SJSA1 (cell line): ENCODE data around the gene CACNA2D3. TPM values are rescaled to one million over a fixed set of nuclear protein-coding genes. Genes with fewer than 3 reads are reported as not detected.
A peak's percentile ranks its signal among the peaks of the same experiment; 100 is the strongest.

ENCODE experiments used
- DNase-seq, 2 experiments: peaks; one replicate each; pipeline ENCODE4 v3.0.0-alpha.2; 2015 to 2020; ENCODE audit warnings: low spot score in 2 of 2, low read depth in 1 of 2
- H3K27ac ChIP-seq: fragments of 250-450 bp; sonication (Bioruptor Pico); 2 replicates; pipeline ENCODE4 v1.5.1; 2020; ENCODE audit warnings: mild to moderate bottlenecking, moderate library complexity
- H3K27me3 ChIP-seq: fragments of 250-450 bp; sonication (Bioruptor Pico); replicated peaks from 2 replicates; pipeline ENCODE4 v1.5.1; 2020; ENCODE audit warnings: mild to moderate bottlenecking, moderate library complexity
- H3K36me3 ChIP-seq: fragments of 250-450 bp; sonication (Bioruptor Pico); 2 replicates; pipeline ENCODE4 v1.5.1; 2020; ENCODE audit warnings: mild to moderate bottlenecking
- H3K4me1 ChIP-seq: fragments of 250-450 bp; sonication (Bioruptor Pico); replicated peaks from 2 replicates; pipeline ENCODE4 v1.6.1; 2021; ENCODE audit warnings: mild to moderate bottlenecking
- H3K4me3 ChIP-seq: fragments of 250-450 bp; sonication (Bioruptor Pico); 2 replicates; pipeline ENCODE4 v1.5.1; 2020; ENCODE audit warnings: mild to moderate bottlenecking
- H3K9me3 ChIP-seq: fragments of 250-450 bp; sonication (Bioruptor Pico); replicated peaks from 2 replicates; pipeline ENCODE4 v1.5.1; 2020; ENCODE audit warnings: mild to moderate bottlenecking
- total RNA-seq: library from RNA; depleted of rRNA; stranded (reverse); fragments of >200 nt; shearing (Covaris generic); gene quantifications from 2 replicates; pipeline ENCODE4 v1.2.3, GENCODE V29; 2014

The CACNA2D3 gene
- total RNA-seq, 1 experiment from 2014 or later = not detected

- H3K27me3 ChIP-seq = no peaks in the 10 kb centered on the region
- no peak overlapping the region for H3K4me3 ChIP-seq
- H3K4me1 ChIP-seq = no peaks in the 10 kb centered on the region
- no peak for DNase-seq
- H3K36me3 ChIP-seq = no peaks in the 10 kb centered on the region
- H3K9me3 ChIP-seq = no peaks in the 10 kb centered on the region
- no peak overlapping the region for H3K27ac ChIP-seq
Measured at GRCh38 chr3:54408328-54408727, 286.0 kb downstream of the CACNA2D3 start.

- Histone ChIP-seq H3K9me3 (no peaks in the 10 kb centered on the region), H3K36me3 (no peaks in the 10 kb centered on the region), H3K4me3 (no peak overlapping the region), H3K4me1 (no peaks in the 10 kb centered on the region), H3K27ac (no peak overlapping the region), H3K27me3 (no peaks in the 10 kb centered on the region)
- no peak for DNase-seq
Measured at GRCh38 chr3:54421943-54422342, 299.6 kb downstream of the CACNA2D3 start.

- Histone ChIP-seq H3K4me1 (peaks cover 8% of the 10 kb centered on the region; the same call in 1 of the 2 replicates), H3K4me3 (no peak overlapping the region), H3K36me3 (no peaks in the 10 kb centered on the region), H3K27me3 (no peaks in the 10 kb centered on the region), H3K27ac (no peak overlapping the region), H3K9me3 (no peaks in the 10 kb centered on the region)
- DNase-seq = no peak
Measured at GRCh38 chr3:54424292-54424691, 301.9 kb downstream of the CACNA2D3 start.

- no peaks in the 10 kb centered on the region for H3K27me3 ChIP-seq
- peaks cover 8% of the 10 kb centered on the region; the same call in 1 of the 2 replicates for H3K4me1 ChIP-seq
- no peak for DNase-seq
- no peaks in the 10 kb centered on the region for H3K36me3 ChIP-seq
- no peaks in the 10 kb centered on the region for H3K9me3 ChIP-seq
- no peak overlapping the region for H3K27ac ChIP-seq
- no peak overlapping the region for H3K4me3 ChIP-seq
Measured at GRCh38 chr3:54426381-54426780, 304.0 kb downstream of the CACNA2D3 start.

- Histone ChIP-seq H3K27ac (no peak overlapping the region; the same call in 1 of the 2 replicates), H3K4me3 (no peak overlapping the region), H3K36me3 (no peaks in the 10 kb centered on the region), H3K27me3 (no peaks in the 10 kb centered on the region), H3K9me3 (no peaks in the 10 kb centered on the region), H3K4me1 (peaks cover 8% of the 10 kb centered on the region; the same call in 1 of the 2 replicates)
- DNase-seq = no peak
Measured at GRCh38 chr3:54427501-54427900, 305.1 kb downstream of the CACNA2D3 start.

GRCh38 chr3:54427941-54428871, 305.9 kb downstream of the CACNA2D3 start:
- Histone ChIP-seq H3K27me3 (no peaks in the 10 kb centered on the region), H3K27ac (peak overlapping the region; percentile 14), H3K36me3 (no peaks in the 10 kb centered on the region), H3K4me3 (no peak overlapping the region), H3K4me1 (peaks cover 8% of the 10 kb centered on the region; the same call in 1 of the 2 replicates), H3K9me3 (no peaks in the 10 kb centered on the region)
- DNase-seq = peak; percentile 52 to 71

GRCh38 chr3:54432975-54433374, 310.6 kb downstream of the CACNA2D3 start:
- Histone ChIP-seq H3K4me1 (peaks cover 4% of the 10 kb centered on the region; the same call in 1 of the 2 replicates), H3K27me3 (no peaks in the 10 kb centered on the region), H3K4me3 (no peak overlapping the region), H3K36me3 (no peaks in the 10 kb centered on the region), H3K27ac (no peak overlapping the region), H3K9me3 (no peaks in the 10 kb centered on the region)
- no peak for DNase-seq

GRCh38 chr3:54433846-54434245, 311.5 kb downstream of the CACNA2D3 start:
- DNase-seq = no peak
- no peak overlapping the region for H3K4me3 ChIP-seq
- no peaks in the 10 kb centered on the region for H3K36me3 ChIP-seq
- H3K9me3 ChIP-seq = no peaks in the 10 kb centered on the region
- peaks cover under 1% of the 10 kb centered on the region; the same call in 1 of the 2 replicates for H3K4me1 ChIP-seq
- H3K27me3 ChIP-seq = no peaks in the 10 kb centered on the region
- no peak overlapping the region for H3K27ac ChIP-seq

- H3K4me3 ChIP-seq = no peak overlapping the region
- no peaks in the 10 kb centered on the region for H3K4me1 ChIP-seq
- no peaks in the 10 kb centered on the region for H3K27me3 ChIP-seq
- no peak for DNase-seq
- no peak overlapping the region for H3K27ac ChIP-seq
- H3K36me3 ChIP-seq = no peaks in the 10 kb centered on the region
- no peaks in the 10 kb centered on the region for H3K9me3 ChIP-seq
Measured at GRCh38 chr3:54434756-54435155, 312.4 kb downstream of the CACNA2D3 start.

GRCh38 chr3:54437271-54437670, 314.9 kb downstream of the CACNA2D3 start:
- no peaks in the 10 kb centered on the region for H3K9me3 ChIP-seq
- no peak for DNase-seq
- no peaks in the 10 kb centered on the region for H3K27me3 ChIP-seq
- no peak overlapping the region for H3K27ac ChIP-seq
- no peaks in the 10 kb centered on the region for H3K36me3 ChIP-seq
- no peak overlapping the region for H3K4me3 ChIP-seq
- H3K4me1 ChIP-seq = no peaks in the 10 kb centered on the region

GRCh38 chr3:54443561-54444161, 321.3 kb downstream of the CACNA2D3 start:
- no peaks in the 10 kb centered on the region for H3K27me3 ChIP-seq
- H3K4me3 ChIP-seq = no peak overlapping the region
- H3K4me1 ChIP-seq = no peaks in the 10 kb centered on the region
- no peaks in the 10 kb centered on the region for H3K36me3 ChIP-seq
- no peaks in the 10 kb centered on the region for H3K9me3 ChIP-seq
- DNase-seq = no peak
- no peak overlapping the region for H3K27ac ChIP-seq

- H3K4me3 ChIP-seq = no peak overlapping the region
- H3K4me1 ChIP-seq = no peaks in the 10 kb centered on the region
- H3K27me3 ChIP-seq = no peaks in the 10 kb centered on the region
- no peaks in the 10 kb centered on the region for H3K9me3 ChIP-seq
- H3K36me3 ChIP-seq = no peaks in the 10 kb centered on the region
- DNase-seq = no peak
- H3K27ac ChIP-seq = no peak overlapping the region
Measured at GRCh38 chr3:54445630-54446029, 323.3 kb downstream of the CACNA2D3 start.

GRCh38 chr3:54447427-54447826, 325.1 kb downstream of the CACNA2D3 start:
- H3K4me1 ChIP-seq = no peaks in the 10 kb centered on the region
- H3K27me3 ChIP-seq = no peaks in the 10 kb centered on the region
- no peak for DNase-seq
- no peak overlapping the region for H3K4me3 ChIP-seq
- H3K27ac ChIP-seq = no peak overlapping the region
- H3K9me3 ChIP-seq = no peaks in the 10 kb centered on the region
- H3K36me3 ChIP-seq = no peaks in the 10 kb centered on the region

GRCh38 chr3:54454806-54455205, 332.5 kb downstream of the CACNA2D3 start:
- H3K27me3 ChIP-seq = no peaks in the 10 kb centered on the region
- DNase-seq = no peak
- no peaks in the 10 kb centered on the region for H3K9me3 ChIP-seq
- H3K4me1 ChIP-seq = no peaks in the 10 kb centered on the region
- no peak overlapping the region for H3K4me3 ChIP-seq
- no peak overlapping the region for H3K27ac ChIP-seq
- no peaks in the 10 kb centered on the region for H3K36me3 ChIP-seq
